ENCODE results near the gene PRR36. TPM values are rescaled to one million over a fixed set of nuclear protein-coding genes. Genes with fewer than 3 reads are reported as not detected.

PRR36 gene
- not detected in 2 replicates for total RNA-seq

DNA sequence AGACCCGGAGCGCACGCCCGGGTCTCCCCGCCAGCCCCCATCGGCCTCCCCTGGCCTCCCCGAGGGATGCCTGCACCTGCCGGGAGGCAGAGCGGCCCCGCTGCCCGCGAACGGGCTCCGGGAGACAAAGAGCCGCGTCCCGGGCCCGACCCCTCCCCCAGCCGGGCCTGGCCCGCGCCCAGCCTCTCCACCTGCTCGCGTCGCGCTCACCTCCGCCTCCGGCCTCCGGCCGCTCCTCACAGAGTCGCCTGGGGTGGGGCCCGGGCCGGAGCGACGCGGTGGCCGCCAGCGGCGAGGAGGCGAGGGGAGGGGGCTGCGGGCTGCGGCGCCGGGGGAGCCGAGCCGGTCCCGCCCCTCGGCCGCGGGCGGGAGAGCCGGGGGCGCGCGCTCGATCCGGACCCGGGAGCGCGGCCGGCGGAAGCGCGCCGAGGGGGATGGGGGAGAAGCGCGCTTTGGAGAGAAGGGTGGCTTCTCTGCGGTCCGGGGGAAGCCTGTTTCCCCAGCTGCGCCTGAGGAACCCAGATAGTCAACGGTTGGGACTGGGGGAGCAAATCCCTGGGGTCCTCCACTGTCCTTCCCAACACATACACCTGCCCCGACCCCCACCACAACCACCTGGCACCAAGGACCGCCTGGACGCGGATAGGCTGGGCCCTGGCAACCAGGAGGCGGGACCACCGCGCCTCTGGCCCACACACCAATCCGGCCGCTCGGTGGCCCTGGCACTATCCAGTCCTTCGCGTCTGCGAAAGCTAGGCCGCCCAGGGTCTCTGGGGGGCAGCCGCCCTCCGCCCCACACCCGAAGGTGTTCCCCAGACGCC, at the start of gene PRR36:
Gene PRR36 (minus strand): TSS at position 315 of the 821 bp plus-strand sequence. CDS start 701 bp downstream, outside the sequence.

DNA sequence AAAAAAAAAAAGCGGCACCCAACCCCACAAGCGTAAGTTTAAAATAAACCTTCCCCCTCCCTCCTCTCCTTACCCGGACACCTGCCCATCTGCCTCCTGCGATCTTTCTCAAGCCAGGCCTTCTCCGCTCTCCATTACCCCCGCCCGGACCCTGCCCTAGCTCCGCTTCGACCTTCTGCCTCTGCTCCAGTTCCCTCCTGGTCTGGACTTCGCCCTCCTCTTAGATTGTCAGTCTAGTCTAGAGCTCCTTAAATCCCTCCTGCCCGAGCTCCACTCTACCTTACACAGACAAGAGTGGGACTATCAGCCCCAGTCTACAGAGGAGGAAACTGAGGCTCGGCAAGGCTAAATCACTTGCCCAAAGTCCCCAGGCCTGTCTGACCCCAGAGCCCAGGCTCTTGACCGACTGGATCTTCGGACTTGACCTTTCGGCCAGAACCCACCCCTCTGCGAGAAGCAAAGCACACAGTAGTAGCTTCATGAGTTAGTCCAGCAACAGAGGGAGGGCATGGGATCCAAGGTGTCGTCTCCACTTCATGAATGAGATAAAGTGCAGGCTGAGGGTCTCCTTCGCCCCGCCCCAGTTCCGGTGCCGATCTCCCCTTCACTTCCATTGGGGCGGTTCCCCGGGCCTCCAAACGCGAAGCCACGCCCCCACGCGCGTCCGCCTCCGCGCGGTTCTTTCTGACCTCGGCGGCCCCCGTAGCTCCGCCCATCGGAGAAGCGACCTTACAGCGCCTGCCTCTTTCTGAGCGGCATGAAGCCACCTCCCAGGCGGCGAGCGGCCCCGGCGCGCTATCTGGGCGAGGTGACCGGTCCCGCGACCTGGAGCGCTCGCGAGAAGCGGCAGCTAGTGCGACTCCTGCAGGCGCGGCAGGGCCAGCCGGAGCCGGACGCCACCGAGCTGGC, 45.7 kb upstream of the PRR36 start, which contains the start of gene SNAPC2:
Gene SNAPC2 (plus strand): TSS at position 729 of the 909 bp plus-strand sequence. CDS start 29 bp downstream, at position 758.

DNA sequence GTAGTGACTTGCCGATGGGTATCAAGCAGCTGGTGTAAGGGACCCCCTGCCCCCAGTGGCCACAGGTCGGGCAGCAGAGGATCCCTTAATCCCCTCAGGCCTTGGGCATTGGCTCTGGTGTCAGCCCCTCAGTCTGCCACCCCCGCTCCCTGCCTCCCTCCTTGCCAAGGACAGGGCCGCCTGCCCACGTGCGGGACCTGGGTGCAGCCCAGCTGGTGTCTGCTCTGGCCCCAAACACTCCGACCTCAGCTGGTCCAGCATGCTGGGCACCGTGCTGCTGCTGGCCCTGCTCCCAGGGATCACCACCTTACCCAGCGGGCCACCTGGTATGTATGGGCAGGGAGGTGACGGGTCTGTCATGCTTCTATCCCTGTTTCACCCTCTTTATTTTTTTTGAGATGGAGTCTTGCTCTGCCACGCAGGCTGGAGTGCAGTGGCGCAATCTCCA, 40.4 kb upstream of the PRR36 start, which contains the start of gene TGFBR3L:
Gene TGFBR3L (plus strand): TSS at position 233 of the 448 bp plus-strand sequence.

DNA sequence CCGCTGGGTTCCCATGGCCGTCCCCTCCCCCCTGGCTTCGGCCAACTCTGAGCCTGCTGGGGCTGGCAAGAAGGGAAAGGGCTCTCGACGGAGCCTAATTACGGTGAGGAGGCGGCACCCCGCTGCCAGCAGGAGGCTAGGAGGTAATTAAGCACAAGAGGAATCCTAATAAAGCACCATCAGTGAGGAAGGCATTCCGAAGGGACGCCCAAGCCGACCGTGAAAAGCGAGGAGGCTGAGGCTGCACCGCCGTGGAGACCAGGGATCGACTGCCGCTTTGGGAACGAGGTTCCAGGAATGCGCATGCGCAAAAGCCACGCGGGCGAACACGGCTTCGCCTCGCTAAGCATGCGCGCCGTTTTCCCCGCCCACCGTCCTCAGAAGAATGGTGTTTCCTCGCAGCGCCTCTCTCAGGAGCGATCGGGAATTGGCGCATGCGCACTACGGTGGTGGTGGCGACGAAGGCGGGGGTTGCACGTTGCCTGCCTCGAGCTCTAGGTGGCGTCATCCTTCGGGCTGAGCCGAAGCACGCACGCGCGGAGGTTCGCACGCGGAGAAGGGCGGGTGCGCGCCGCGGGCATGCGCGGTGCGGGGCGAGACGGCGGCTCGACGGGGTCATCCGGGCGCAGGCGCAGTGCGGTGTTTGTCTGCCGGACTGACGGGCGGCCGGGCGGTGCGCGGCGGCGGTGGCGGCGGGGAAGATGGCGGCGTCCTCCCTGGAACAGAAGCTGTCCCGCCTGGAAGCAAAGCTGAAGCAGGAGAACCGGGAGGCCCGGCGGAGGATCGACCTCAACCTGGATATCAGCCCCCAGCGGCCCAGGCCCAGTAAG, 29.3 kb upstream of the PRR36 start, which contains the start of gene MAP2K7:
Gene MAP2K7 (plus strand): TSS at position 634 of the 830 bp plus-strand sequence. CDS start 68 bp downstream, at position 702.

DNA sequence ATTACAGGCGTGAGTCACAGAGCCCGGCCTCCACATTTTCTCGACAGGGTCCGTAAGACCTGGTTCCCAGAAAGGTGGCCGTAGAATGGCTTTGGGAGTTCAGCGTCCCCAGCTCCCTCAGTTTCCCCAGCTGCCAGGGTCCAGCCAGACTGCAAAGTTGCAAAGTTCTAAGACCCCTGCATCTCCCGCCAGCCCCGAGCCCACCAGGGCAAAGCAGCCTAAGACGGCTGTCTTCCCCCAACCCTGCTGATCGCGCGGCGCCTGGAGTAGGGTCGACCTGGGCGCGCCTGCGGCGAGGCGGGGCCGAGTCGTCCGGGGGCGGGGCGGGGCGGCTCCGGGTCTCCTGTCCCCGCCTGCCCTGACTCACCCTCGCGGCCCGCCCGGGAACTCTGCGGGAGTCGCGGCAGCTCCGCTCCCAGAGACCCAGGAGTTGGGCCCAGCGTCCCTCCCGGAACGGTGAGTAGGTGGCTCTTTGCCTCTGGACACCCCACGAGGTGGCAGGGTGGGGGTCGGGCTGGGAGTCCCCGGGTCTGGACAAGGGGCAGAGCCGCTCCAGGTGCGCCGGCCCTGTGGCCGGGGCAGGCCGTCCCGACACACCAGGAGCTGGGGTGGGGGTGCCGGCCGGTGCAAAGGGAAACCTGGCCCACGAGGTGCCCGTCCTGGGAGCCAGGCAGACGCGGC, 14.1 kb upstream of the PRR36 start, which contains the start of gene LRRC8E:
Gene LRRC8E (plus strand): TSS at position 366 of the 681 bp plus-strand sequence. CDS start 7,094 bp downstream, outside the sequence.

DNA sequence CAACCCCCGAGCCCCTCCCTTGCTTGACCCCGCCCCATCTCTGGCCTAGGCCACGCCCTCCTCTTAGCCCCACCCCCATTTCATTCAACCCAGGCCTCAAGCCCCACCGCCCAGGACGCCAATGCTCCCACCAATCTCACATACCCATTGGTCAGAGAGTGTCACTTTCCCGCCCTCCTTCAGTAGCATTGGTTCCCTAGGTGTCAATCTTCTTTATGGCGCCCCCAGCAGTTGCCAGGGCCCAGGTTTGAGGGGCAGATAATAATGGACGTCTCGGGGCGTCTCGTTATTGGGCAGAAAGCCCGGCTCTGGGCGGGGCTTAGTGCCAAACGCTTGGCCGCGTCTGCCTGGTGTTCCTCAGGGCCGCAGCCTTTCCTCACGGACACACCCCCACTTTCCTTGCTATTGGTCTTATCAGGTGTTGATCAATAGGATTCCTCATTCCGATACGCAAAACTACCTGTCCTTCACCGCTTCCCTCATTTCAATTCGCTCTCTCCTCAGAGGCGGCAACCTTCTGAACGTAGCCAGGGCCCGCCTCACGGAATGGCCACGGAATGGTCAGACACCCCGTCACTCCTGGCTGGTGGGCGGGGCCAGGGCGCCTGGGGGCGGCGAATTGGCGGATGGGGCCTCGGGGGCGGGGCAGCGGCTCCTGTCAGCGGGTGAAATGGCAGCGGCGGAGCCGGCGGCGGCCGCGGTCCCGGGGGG, 44.5 kb downstream of the PRR36 start, which contains the start of gene EVI5L:
Gene EVI5L (plus strand): TSS at position 658 of the 711 bp plus-strand sequence. CDS start 16,325 bp downstream, outside the sequence.

Other genes with a start within 250 kb of the PRR36 start
- gene XAB2, start 244.8 kb downstream of the PRR36 start, total RNA-seq, result 44.6 and 47.8 TPM in 2 replicates
- 3.5 and 4.7 TPM in 2 replicates for gene PET100, start 244.6 kb downstream of the PRR36 start, total RNA-seq
- not detected in 2 replicates for gene PCP2, start 240.7 kb downstream of the PRR36 start, total RNA-seq
- 15.7 and 60.4 TPM in 2 replicates for gene STXBP2, start 237.3 kb downstream of the PRR36 start, total RNA-seq
- not detected in 2 replicates for gene RETN, start 205.3 kb downstream of the PRR36 start, total RNA-seq
- not detected in 2 replicates for gene MCEMP1, start 197.3 kb downstream of the PRR36 start, total RNA-seq
- 37.9 and 42.7 TPM in 2 replicates for gene TRAPPC5, start 193.6 kb downstream of the PRR36 start, total RNA-seq
- gene FCER2, start 172.3 kb downstream of the PRR36 start, total RNA-seq, result not detected in 2 replicates
- gene CLEC4G, start 142.3 kb downstream of the PRR36 start, total RNA-seq, result not detected in 2 replicates
- 0.14 TPM in 1 of 2 replicates, not detected in the other for gene CD209, start 126.9 kb downstream of the PRR36 start, total RNA-seq
- gene CLEC4M, start 111.1 kb downstream of the PRR36 start, total RNA-seq, result not detected in 2 replicates
- 27.8 and 39.2 TPM in 2 replicates for gene EVI5L, start 44.2 kb downstream of the PRR36 start, total RNA-seq
- gene LRRC8E, start 14.1 kb upstream of the PRR36 start, total RNA-seq, result 2.6 and 5.3 TPM in 2 replicates
- 13.8 and 14.6 TPM in 2 replicates for gene MAP2K7, start 29.5 kb upstream of the PRR36 start, total RNA-seq
- gene TGFBR3L, start 40.4 kb upstream of the PRR36 start, total RNA-seq, result 0.86 and 1.3 TPM in 2 replicates
- gene SNAPC2, start 45.9 kb upstream of the PRR36 start, total RNA-seq, result 21.0 and 31.1 TPM in 2 replicates
- 0.88 and 4.6 TPM in 2 replicates for gene CTXN1, start 51.7 kb upstream of the PRR36 start, total RNA-seq
- gene TIMM44, start 69.3 kb upstream of the PRR36 start, total RNA-seq, result 46.7 and 81.0 TPM in 2 replicates
- 33.3 and 65.7 TPM in 2 replicates for gene ELAVL1, start 131.3 kb upstream of the PRR36 start, total RNA-seq
- not detected in 2 replicates for gene CCL25, start 178.4 kb upstream of the PRR36 start, total RNA-seq